RPMI7951 (cell line): ENCODE measurements around the gene CDHR1. TPM values are rescaled to one million over a fixed set of nuclear protein-coding genes. Genes with fewer than 3 reads are reported as not detected.
"Not testable (repeated sequence)": the region's sequence is repeated elsewhere in the genome, so short reads cannot be mapped to it uniquely, and the experiment has no call there.

Experiments
- DNase-seq: peaks from one replicate; pipeline ENCODE4 v3.0.0-alpha.2; 2012; ENCODE audit warnings: low read depth
- total RNA-seq: library from RNA; depleted of rRNA; stranded (reverse); fragments of >200 nt; shearing (Covaris generic); gene quantifications from 2 replicates; pipeline ENCODE4 v1.2.3, GENCODE V29; 2014; rRNA removed

Gene CDHR1
- total RNA-seq: not detected in 2 replicates

- peak; percentile 17 for DNase-seq
Measured at GRCh38 chr10:84194424-84195043, at the start of gene CDHR1. Gene CDHR1 (plus strand): TSS chr10:84194537. CDS start chr10:84194761, 224 bp downstream.

GRCh38 chr10:84147347-84147746 lies 47.0 kb upstream of the CDHR1 start:
- DNase-seq: no peak

GRCh38 chr10:84148006-84148597 lies 46.2 kb upstream of the CDHR1 start:
- peak; percentile 21 for DNase-seq

- DNase-seq: no peak
Measured at GRCh38 chr10:84149854-84150253, 44.5 kb upstream of the CDHR1 start.

- no peak for DNase-seq
Measured at GRCh38 chr10:84152769-84153168, 41.6 kb upstream of the CDHR1 start.

- no peak for DNase-seq
Measured at GRCh38 chr10:84155521-84155920, 38.8 kb upstream of the CDHR1 start.

GRCh38 chr10:84156009-84156408 lies 38.3 kb upstream of the CDHR1 start:
- DNase-seq: no peak

GRCh38 chr10:84156768-84157167 lies 37.6 kb upstream of the CDHR1 start:
- DNase-seq: no peak

GRCh38 chr10:84158061-84158460 lies 36.3 kb upstream of the CDHR1 start:
- no peak for DNase-seq

- DNase-seq: no peak
Measured at GRCh38 chr10:84158550-84158949, 35.8 kb upstream of the CDHR1 start.

GRCh38 chr10:84159076-84159685 lies 35.2 kb upstream of the CDHR1 start:
- DNase-seq: no peak

- no peak for DNase-seq
Measured at GRCh38 chr10:84160663-84161362, 33.5 kb upstream of the CDHR1 start.

- no peak for DNase-seq
Measured at GRCh38 chr10:84163996-84164395, 30.3 kb upstream of the CDHR1 start.

- no peak for DNase-seq
Measured at GRCh38 chr10:84164442-84164841, 29.9 kb upstream of the CDHR1 start.

GRCh38 chr10:84166620-84167288 lies 27.6 kb upstream of the CDHR1 start:
- no peak for DNase-seq

GRCh38 chr10:84167289-84167653 lies 27.1 kb upstream of the CDHR1 start:
- DNase-seq: not testable (repeated sequence)

- DNase-seq: not testable (repeated sequence)
Measured at GRCh38 chr10:84168382-84168781, 26.0 kb upstream of the CDHR1 start.

GRCh38 chr10:84171237-84171636 lies 23.1 kb upstream of the CDHR1 start:
- DNase-seq: not testable (repeated sequence)

GRCh38 chr10:84171700-84172466 lies 22.5 kb upstream of the CDHR1 start:
- not testable (repeated sequence) for DNase-seq

GRCh38 chr10:84172467-84173356 lies 21.6 kb upstream of the CDHR1 start:
- no peak for DNase-seq
